Activated naive CD4-positive, alpha-beta T cell treated with anti-CD3 and anti-CD28 coated beads, Interleukin-2, amount 10 ng/mL, durations not matched to agents 7 days and 5 days (primary cell): ENCODE measurements around the gene DIS3L2.
A peak's percentile ranks its signal among the peaks of the same experiment; 100 is the strongest.

ENCODE experiments used
- CTCF ChIA-PET: fragments of 350-600 bp; sonication (Branson Sonifier 250); formaldehyde crosslinking; loops from one replicate; lab custom pipeline; 2021; ENCODE audit warnings: antibody characterized with exemption; lab: Charles Lee
- DNase-seq: peaks from one replicate; pipeline ENCODE4 v3.0.0-alpha.2; 2020
- H3K27ac Mint-ChIP-seq: one replicate; pipeline ENCODE4 v1.8.0; 2021; ENCODE audit warnings: mild to moderate bottlenecking, moderate library complexity, mixed read lengths
- H3K27me3 Mint-ChIP-seq: one replicate; pipeline ENCODE4 v1.8.0; 2021; ENCODE audit warnings: mild to moderate bottlenecking, mixed read lengths
- H3K36me3 Mint-ChIP-seq: one replicate; pipeline ENCODE4 v1.8.0; 2021; ENCODE audit warnings: mixed read lengths
- H3K4me1 Mint-ChIP-seq: one replicate; pipeline ENCODE4 v1.8.0; 2021; ENCODE audit warnings: mixed read lengths
- H3K4me3 Mint-ChIP-seq: one replicate; pipeline ENCODE4 v1.8.0; 2021; ENCODE audit warnings: mild to moderate bottlenecking, moderate library complexity, mixed read lengths
- H3K9me3 Mint-ChIP-seq: one replicate; pipeline ENCODE4 v1.8.0; 2021; ENCODE audit warnings: mixed read lengths

Gene DIS3L2

DNA sequence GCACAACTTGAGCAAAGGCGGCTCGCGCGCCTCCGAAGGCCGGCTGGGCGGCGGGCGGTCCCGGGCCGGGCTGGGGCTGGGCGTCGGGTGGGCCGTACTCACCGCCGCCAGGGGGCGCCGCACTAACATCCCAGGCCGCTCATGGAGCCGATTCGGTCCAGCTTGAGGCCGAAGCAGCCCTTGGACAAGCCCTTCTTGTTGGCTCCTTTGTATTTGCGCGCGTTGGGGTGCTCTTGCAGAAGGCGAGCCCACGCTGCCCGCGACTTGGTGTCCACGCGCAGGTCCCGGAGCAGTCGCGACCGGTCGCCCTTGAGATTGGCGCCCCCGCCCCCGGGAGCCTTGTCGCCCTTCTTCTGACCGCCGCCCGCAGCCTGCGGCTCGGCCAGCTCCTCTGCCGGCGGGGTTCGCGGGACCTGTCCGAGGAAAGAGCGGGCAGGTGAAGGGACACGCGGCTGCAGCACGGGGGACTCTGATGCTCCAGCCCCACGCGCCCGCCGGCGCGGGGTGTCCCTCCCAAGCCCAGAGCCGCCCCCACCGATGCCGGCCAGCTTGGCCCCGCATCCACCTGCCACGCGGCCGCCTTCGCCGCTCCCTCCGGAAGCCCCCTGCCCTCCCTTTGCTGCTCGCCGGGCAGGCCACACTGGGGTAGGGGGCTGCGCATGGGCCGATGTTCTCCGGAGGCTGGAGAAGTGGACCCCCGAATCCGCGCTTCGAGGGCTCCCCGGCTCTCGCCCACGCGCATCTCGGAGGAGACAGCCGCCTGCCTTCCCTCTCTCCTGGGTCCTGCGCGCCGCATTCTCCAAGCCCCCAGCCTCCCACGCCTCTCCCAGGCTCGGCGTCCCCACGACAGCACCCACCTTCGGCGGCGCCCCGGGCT is 36.0 kb upstream of the DIS3L2 start:
- CTCF ChIA-PET = interaction anchor here (0.7 to 5.1 kb wide), 12 partner anchors 9 to 401 kb away, joined by 3 to 50 read pairs (median 4); no protein-coding TSS in a partner anchor
- Mint-ChIP-seq H3K4me3 (peak overlapping the region; percentile 54), H3K27ac (no peak overlapping the region)

DNA sequence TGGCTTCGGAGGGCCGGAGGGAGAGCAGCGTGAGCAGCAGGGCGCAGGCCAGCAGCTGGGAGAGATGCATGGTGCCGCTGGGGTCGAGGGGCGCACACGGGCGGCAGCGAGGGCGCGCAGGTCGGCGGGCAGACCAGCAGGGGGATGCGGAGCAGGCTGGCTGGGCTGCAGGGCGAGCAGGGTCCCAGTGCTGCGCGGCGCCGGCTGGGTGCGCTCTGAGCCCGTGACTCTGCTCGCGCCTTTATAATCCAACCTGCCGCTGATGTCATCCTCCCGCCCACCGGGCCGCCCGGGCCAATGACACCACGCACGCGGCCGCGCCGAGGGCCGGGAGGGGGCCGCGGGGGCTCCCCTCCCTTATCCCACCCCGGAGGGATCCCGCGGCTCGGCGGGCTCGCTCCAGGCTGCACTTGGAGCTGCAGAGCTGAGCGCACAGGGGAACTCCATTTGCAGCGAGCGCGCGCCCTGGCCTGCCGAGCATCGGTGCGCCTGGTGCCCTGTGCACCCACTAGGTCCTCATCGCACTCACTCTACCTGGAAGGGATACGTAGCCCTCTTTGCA is 35.3 kb upstream of the DIS3L2 start, which contains the start of gene NPPC:
TSS of gene NPPC (minus strand) at position 217 of the 562 bp plus-strand sequence. CDS start at position 70, 147 bp downstream.
- H3K4me3 Mint-ChIP-seq = peak within 1 kb of the TSS; percentile 54
- no peaks in the 10 kb centered on the region for H3K36me3 Mint-ChIP-seq
- peaks cover 16% of the 10 kb centered on the region for H3K4me1 Mint-ChIP-seq
- H3K27ac Mint-ChIP-seq = no peak within 1 kb of the TSS
- DNase-seq = peak; percentile 78
- H3K27me3 Mint-ChIP-seq = peaks cover 92% of the 10 kb centered on the region
- H3K9me3 Mint-ChIP-seq = no peaks in the 10 kb centered on the region
- CTCF ChIA-PET = interaction anchor here (0.7 to 5.1 kb wide), 10 partner anchors 8 to 401 kb away, joined by 3 to 50 read pairs (median 4); no protein-coding TSS in a partner anchor

More for the DNA sequence above, 36.0 kb upstream of the DIS3L2 start:
- H3K4me1 Mint-ChIP-seq = peaks cover 16% of the 10 kb centered on the region
- H3K27me3 Mint-ChIP-seq = peaks cover 85% of the 10 kb centered on the region
- no peaks in the 10 kb centered on the region for H3K36me3 Mint-ChIP-seq
- no peaks in the 10 kb centered on the region for H3K9me3 Mint-ChIP-seq
- DNase-seq = peak; percentile 75

- Mint-ChIP-seq H3K4me3 (peak overlapping the region; percentile 54), H3K4me1 (peaks cover 16% of the 10 kb centered on the region), H3K9me3 (no peaks in the 10 kb centered on the region), H3K27ac (no peak overlapping the region), H3K27me3 (peaks cover 99% of the 10 kb centered on the region), H3K36me3 (no peaks in the 10 kb centered on the region)
- DNase-seq = peak; percentile 48
- CTCF ChIA-PET = interaction anchor here (1.0 to 5.1 kb wide), 8 partner anchors 15 to 400 kb away, joined by 3 to 50 read pairs (median 13); no protein-coding TSS in a partner anchor
These were observed 34.5 kb upstream of the DIS3L2 start for GRCh38 chr2:231926761-231927565.

DNA sequence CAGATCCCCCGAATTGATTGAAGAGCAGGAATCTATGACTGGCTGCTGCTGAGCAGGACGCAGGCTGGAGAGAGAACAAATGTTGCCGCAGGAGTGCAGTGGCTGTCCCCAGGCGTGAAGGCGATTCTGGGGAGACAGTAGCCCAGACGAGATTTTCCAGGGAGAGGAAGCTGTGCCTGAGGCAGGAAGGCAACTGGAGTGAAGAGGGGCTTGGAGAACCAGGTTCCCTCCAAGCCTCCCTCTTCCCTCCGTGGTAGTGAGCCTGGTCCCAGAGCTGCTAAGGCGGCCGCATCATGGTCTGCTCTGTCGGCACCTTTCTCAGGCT is 34.0 kb upstream of the DIS3L2 start:
- CTCF ChIA-PET = interaction anchor here (1.2 to 5.1 kb wide), 5 partner anchors 90 to 399 kb away, joined by 3 to 50 read pairs (median 17); no protein-coding TSS in a partner anchor
- peaks cover 16% of the 10 kb centered on the region for H3K4me1 Mint-ChIP-seq
- peak overlapping the region; percentile 54 for H3K4me3 Mint-ChIP-seq
- DNase-seq = no peak
- peaks cover 99% of the 10 kb centered on the region for H3K27me3 Mint-ChIP-seq
- no peak overlapping the region for H3K27ac Mint-ChIP-seq
- H3K36me3 Mint-ChIP-seq = no peaks in the 10 kb centered on the region
- no peaks in the 10 kb centered on the region for H3K9me3 Mint-ChIP-seq

DNA sequence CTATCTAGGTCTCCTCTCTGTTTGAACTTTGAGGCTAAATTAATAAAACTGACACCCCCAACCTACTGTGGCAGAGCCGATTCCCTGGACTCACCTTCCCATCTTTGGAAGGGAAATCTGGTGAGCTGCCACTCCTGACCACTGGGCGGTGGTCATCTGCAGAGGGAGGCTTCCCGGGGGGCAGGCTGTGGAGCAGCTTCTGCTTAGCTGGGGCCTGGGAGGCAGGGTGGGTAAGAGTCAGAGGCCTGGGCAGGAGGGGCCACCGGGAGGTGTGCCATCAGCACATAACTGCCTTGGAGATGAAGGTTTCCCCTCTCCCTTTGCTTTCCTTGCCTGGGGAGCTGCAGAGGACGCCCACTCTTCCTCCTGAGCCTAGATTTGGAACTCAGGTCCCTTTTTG is 33.0 kb upstream of the DIS3L2 start:
- CTCF ChIA-PET = interaction anchor here (0.9 to 4.3 kb wide), 6 partner anchors 20 to 407 kb away, joined by 3 to 24 read pairs (median 3); no protein-coding TSS in a partner anchor
- Mint-ChIP-seq H3K4me3 (no peak overlapping the region), H3K9me3 (no peaks in the 10 kb centered on the region), H3K36me3 (no peaks in the 10 kb centered on the region), H3K27ac (no peak overlapping the region), H3K27me3 (peaks cover 96% of the 10 kb centered on the region), H3K4me1 (peaks cover 16% of the 10 kb centered on the region)
- no peak for DNase-seq

DNA sequence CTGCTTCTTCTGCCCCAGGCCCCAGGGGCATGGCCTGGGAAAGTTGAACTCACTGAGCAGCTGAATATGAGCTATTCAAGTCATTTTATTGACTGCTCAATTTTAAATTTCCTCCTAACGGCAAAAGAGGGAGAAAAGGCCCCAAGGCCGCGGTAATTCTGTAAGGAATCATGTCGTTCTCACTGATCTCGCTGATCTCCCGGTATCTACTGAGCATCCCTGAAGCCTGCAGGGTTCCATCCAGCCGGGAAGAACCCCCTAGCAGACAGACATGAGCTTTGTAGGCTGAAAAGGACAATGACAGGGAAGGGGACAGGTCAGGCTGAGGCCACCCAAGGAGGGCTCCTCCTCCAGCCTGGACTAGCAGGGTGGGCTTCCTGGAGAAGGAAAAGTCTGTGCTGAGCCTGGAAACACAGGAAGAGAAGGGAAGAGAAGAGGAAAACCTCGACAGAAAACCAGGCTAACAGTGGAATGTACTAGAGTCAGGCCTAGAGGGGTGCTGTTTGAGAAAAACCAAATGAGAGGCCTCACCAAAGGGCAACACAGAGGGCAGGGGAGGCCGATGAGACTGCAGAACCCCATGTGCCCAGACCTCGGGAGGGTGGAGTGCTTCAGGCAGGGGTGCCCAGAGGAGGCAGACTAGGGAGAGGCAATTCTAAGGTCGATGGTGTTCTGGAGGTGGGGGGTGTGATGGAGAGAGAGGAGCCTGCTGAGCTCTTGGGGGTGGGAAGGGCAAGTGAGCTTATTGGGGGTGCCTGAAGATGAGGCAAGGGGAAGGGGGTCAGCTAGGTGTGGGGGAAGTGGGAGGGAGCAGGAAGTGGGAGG is 32.4 kb upstream of the DIS3L2 start:
- Mint-ChIP-seq H3K9me3 (no peaks in the 10 kb centered on the region), H3K4me1 (peaks cover 16% of the 10 kb centered on the region), H3K4me3 (no peak overlapping the region), H3K27ac (no peak overlapping the region), H3K27me3 (peaks cover 94% of the 10 kb centered on the region), H3K36me3 (no peaks in the 10 kb centered on the region)
- DNase-seq = no peak
- CTCF ChIA-PET = interaction anchor here (0.9 to 4.3 kb wide), 8 partner anchors 20 to 406 kb away, joined by 3 to 24 read pairs (median 3); no protein-coding TSS in a partner anchor

- CTCF ChIA-PET = interaction anchor here (0.7 to 4.3 kb wide), 4 partner anchors 211 to 396 kb away, joined by 3 to 24 read pairs (median 3); no protein-coding TSS in a partner anchor
- peaks cover 12% of the 10 kb centered on the region for H3K4me1 Mint-ChIP-seq
- DNase-seq = no peak
- H3K27ac Mint-ChIP-seq = no peak overlapping the region
- no peaks in the 10 kb centered on the region for H3K36me3 Mint-ChIP-seq
- peaks cover 94% of the 10 kb centered on the region for H3K27me3 Mint-ChIP-seq
- H3K4me3 Mint-ChIP-seq = no peak overlapping the region
- no peaks in the 10 kb centered on the region for H3K9me3 Mint-ChIP-seq
These were observed 31.4 kb upstream of the DIS3L2 start for GRCh38 chr2:231929961-231930592.

DNA sequence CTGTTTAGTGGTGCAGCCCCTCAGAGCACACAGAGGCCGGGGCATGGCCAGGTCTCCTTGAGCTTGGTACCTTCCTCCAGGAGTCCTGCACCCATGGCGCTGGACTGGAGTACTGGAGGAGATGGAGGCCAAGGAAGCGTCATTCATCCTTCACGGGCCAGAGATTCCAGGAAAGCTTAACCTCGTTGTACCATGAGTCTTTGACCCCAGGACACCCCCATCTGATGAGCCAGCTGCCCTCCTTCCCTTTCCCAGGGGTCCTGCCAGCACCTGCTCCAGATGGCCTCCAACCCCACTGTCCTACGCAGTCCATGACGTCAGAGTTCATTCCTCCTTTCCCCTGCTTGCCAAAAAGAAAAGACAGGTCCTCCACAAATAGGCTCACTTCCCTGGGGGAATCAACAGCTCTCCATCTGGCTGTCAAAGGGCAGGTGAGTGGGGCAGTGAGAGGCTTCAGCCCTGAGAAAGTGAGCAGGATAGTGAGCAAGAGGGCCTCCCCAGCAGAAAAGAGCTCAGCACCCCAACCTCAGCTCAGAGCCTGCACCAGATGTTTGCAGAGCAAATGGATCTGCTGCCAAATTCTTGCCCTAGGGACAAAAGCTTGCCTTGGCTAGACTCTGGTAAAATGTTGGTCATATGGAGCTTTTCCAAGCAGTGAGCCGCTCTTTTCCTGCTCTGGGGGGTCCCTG is 30.8 kb upstream of the DIS3L2 start:
- no peaks in the 10 kb centered on the region for H3K36me3 Mint-ChIP-seq
- no peak for DNase-seq
- CTCF ChIA-PET = interaction anchor here (0.7 to 4.3 kb wide), 4 partner anchors 210 to 396 kb away, joined by 3 to 24 read pairs (median 3); no protein-coding TSS in a partner anchor
- peaks cover 90% of the 10 kb centered on the region for H3K27me3 Mint-ChIP-seq
- no peak overlapping the region for H3K27ac Mint-ChIP-seq
- H3K9me3 Mint-ChIP-seq = no peaks in the 10 kb centered on the region
- no peak overlapping the region for H3K4me3 Mint-ChIP-seq
- H3K4me1 Mint-ChIP-seq = peaks cover 12% of the 10 kb centered on the region

- CTCF ChIA-PET = interaction anchor here (4.3 kb wide), 1 partner anchor 395 kb away, joined by 24 read pairs; no protein-coding TSS in a partner anchor
- peaks cover 11% of the 10 kb centered on the region for H3K4me1 Mint-ChIP-seq
- DNase-seq = no peak
- H3K27ac Mint-ChIP-seq = no peak overlapping the region
- peaks cover 83% of the 10 kb centered on the region for H3K27me3 Mint-ChIP-seq
- H3K9me3 Mint-ChIP-seq = no peaks in the 10 kb centered on the region
- H3K36me3 Mint-ChIP-seq = no peaks in the 10 kb centered on the region
- no peak overlapping the region for H3K4me3 Mint-ChIP-seq
These were observed 30.0 kb upstream of the DIS3L2 start for GRCh38 chr2:231931481-231931915.

- H3K27ac Mint-ChIP-seq = no peak overlapping the region
- CTCF ChIA-PET = no interaction called here
- no peak overlapping the region for H3K4me3 Mint-ChIP-seq
- H3K9me3 Mint-ChIP-seq = no peaks in the 10 kb centered on the region
- DNase-seq = no peak
- no peaks in the 10 kb centered on the region for H3K4me1 Mint-ChIP-seq
- no peaks in the 10 kb centered on the region for H3K36me3 Mint-ChIP-seq
- peaks cover 71% of the 10 kb centered on the region for H3K27me3 Mint-ChIP-seq
These were observed 28.9 kb upstream of the DIS3L2 start for GRCh38 chr2:231932711-231932970.

- Mint-ChIP-seq H3K9me3 (no peaks in the 10 kb centered on the region), H3K4me1 (no peaks in the 10 kb centered on the region), H3K27ac (no peak overlapping the region), H3K27me3 (peaks cover 65% of the 10 kb centered on the region), H3K36me3 (no peaks in the 10 kb centered on the region), H3K4me3 (no peak overlapping the region)
- DNase-seq = no peak
- CTCF ChIA-PET = interaction anchor here (1.2 kb wide), 1 partner anchor 8 kb away, joined by 3 read pairs; no protein-coding TSS in a partner anchor
These were observed 28.3 kb upstream of the DIS3L2 start for GRCh38 chr2:231932985-231933915.
